ENCODE measurements around the gene ANTXR2. TPM values are rescaled to one million over a fixed set of nuclear protein-coding genes. Genes with fewer than 3 reads are reported as not detected.
"Not testable (repeated sequence)": the region's sequence is repeated elsewhere in the genome, so short reads cannot be mapped to it uniquely, and the experiment has no call there.

ANTXR2 gene
- total and polyA plus RNA-seq, 12 donors, result 9.9 to 68.4 (median 49.2) TPM

GRCh38 chr4:79993476-79993875, 79.6 kb downstream of the ANTXR2 start:
- intact Hi-C loops (cut with DNase I), result no loop called here
- 69 to 97% methylated on average over 2 of the region's 2 CpGs for WGBS, 2 donors
- H3K27ac ChIP-seq, result no peak overlapping the region
- H3K4me1 ChIP-seq, result peaks cover 0 to 12% (median 4%) of the 10 kb centered on the region in 9 donors
- ATAC-seq (peak in 2 of 8 donors; percentile 17 to 28), DNase-seq (no peak)
- peaks cover 0 to 4% (median 0%) of the 10 kb centered on the region in 9 donors for H3K36me3 ChIP-seq
- H3K27me3 ChIP-seq, result no peaks in the 10 kb centered on the region
- H3K9me3 ChIP-seq, result peaks cover 0 to 9% (median 0%) of the 10 kb centered on the region in 11 donors
- H3K4me3 ChIP-seq, result no peak overlapping the region
- TF ChIP-seq CTCF (IDR thresholded peaks at IDR 0.05), result no peak

GRCh38 chr4:79991601-79992000, 81.4 kb downstream of the ANTXR2 start:
- Histone ChIP-seq H3K36me3 (peaks cover 0 to 4% (median 0%) of the 10 kb centered on the region in 9 donors), H3K4me3 (no peak overlapping the region), H3K4me1 (peaks cover 0 to 2% (median 0%) of the 10 kb centered on the region in 9 donors), H3K27ac (no peak overlapping the region), H3K9me3 (peaks cover 0 to 9% (median 0%) of the 10 kb centered on the region in 11 donors), H3K27me3 (no peaks in the 10 kb centered on the region)
- intact Hi-C loops (cut with DNase I), result no loop called here
- DNase-seq (no peak), ATAC-seq (peak in 1 of 8 donors; percentile 41)
- WGBS, 2 donors, result 89 to 90% methylated on average over 3 of the region's 3 CpGs
- TF ChIP-seq CTCF (IDR thresholded peaks at IDR 0.05), result no peak

GRCh38 chr4:79991100-79991499, 81.9 kb downstream of the ANTXR2 start:
- 98% methylated on average over 2 of the region's 2 CpGs for WGBS, 2 donors
- H3K4me1 ChIP-seq; DNase-seq; H3K9me3 ChIP-seq; intact Hi-C loops (cut with DNase I); H3K4me3 ChIP-seq; ATAC-seq; H3K27me3 ChIP-seq; H3K36me3 ChIP-seq; H3K27ac ChIP-seq: not testable (repeated sequence)

GRCh38 chr4:79987401-79987800, 85.6 kb downstream of the ANTXR2 start:
- peaks cover 0 to 9% (median 0%) of the 10 kb centered on the region in 11 donors for H3K9me3 ChIP-seq
- no peak for ATAC-seq
- 98 to 100% methylated on average over 1 of the region's 1 CpG for WGBS, 2 donors
- no peaks in the 10 kb centered on the region for H3K27me3 ChIP-seq
- DNase-seq, result no peak
- no peak for TF ChIP-seq CTCF (IDR thresholded peaks at IDR 0.05)
- peaks cover 0 to 17% (median 0%) of the 10 kb centered on the region in 9 donors for H3K36me3 ChIP-seq
- intact Hi-C loops (cut with DNase I), result no loop called here
- H3K4me1 ChIP-seq, result no peaks in the 10 kb centered on the region
- no peak overlapping the region for H3K4me3 ChIP-seq
- H3K27ac ChIP-seq, result no peak overlapping the region

- H3K4me3 ChIP-seq, result no peak overlapping the region
- TF ChIP-seq CTCF (IDR thresholded peaks at IDR 0.05), result no peak
- DNase-seq (no peak), ATAC-seq (no peak)
- H3K27me3 ChIP-seq, result no peaks in the 10 kb centered on the region
- no peak overlapping the region for H3K27ac ChIP-seq
- WGBS, 2 donors, result 92 to 95% methylated on average over 4 of the region's 4 CpGs
- H3K4me1 ChIP-seq, result no peaks in the 10 kb centered on the region
- H3K36me3 ChIP-seq, result peaks cover 0 to 40% (median 0%) of the 10 kb centered on the region in 9 donors
- H3K9me3 ChIP-seq, result no peaks in the 10 kb centered on the region
- intact Hi-C loops (cut with DNase I), result no loop called here
Measured at GRCh38 chr4:79983431-79983830, 89.6 kb downstream of the ANTXR2 start.

Data from heart right ventricle (tissue), 16 donors.